ENCODE measurements around the gene HIGD1C. TPM values are rescaled to one million over a fixed set of nuclear protein-coding genes. Genes with fewer than 3 reads are reported as not detected.
"Not testable (repeated sequence)": the region's sequence is repeated elsewhere in the genome, so short reads cannot be mapped to it uniquely, and the experiment has no call there.

The HIGD1C gene
- total RNA-seq, 5 donors from 2014 or later (not counting 1 experiment from before 2014, with no cell fraction given), result not detected

GRCh38 chr12:50925342-50925651 lies 27.0 kb upstream of the HIGD1C start:
- peak overlapping the region; percentile 59 to 75 for H3K27ac Mint-ChIP-seq
- no peaks in the 10 kb centered on the region for H3K9me3 ChIP-seq
- WGBS (ENCODE audit: insufficient coverage), result 69% methylated on average over 3 of the region's 7 CpGs
- H3K9me3 Mint-ChIP-seq, result no peaks in the 10 kb centered on the region
- H3K27me3 ChIP-seq (replicated peaks in 1 of 2; ENCODE audit: control insufficient read depth in 2 of 2, extremely low read depth in 1 of 2, insufficient read depth in 2 of 2, low read length in 1 of 2), result no peaks in the 10 kb centered on the region
- H3K27ac ChIP-seq (ENCODE audit: low read length), result no peak overlapping the region
- peak overlapping the region; percentile 74 to 80 (median 78) for H3K4me3 Mint-ChIP-seq
- H3K27me3 Mint-ChIP-seq, result no peaks in the 10 kb centered on the region
- ATAC-seq (replicated peaks in 1 of 4) (peak in 3 of 4 experiments; percentile 38 to 48 (median 43)), DNase-seq (peak in 10 of 35 experiments; percentile 2 to 27 (median 8))
- peaks cover 20 to 39% (median 30%) of the 10 kb centered on the region in 3 donors for H3K4me1 Mint-ChIP-seq
- ChIA-PET POLR2A (no interaction called here), CTCF (no interaction called here)
- peak overlapping the region; percentile 18 to 23 for H3K4me3 ChIP-seq (ENCODE audit: control insufficient read depth in 1 of 2, extremely low read depth in 1 of 2, low read length in 1 of 2)
- H3K4me1 ChIP-seq (ENCODE audit: control insufficient read depth in 1 of 2, extremely low read depth in 1 of 2, insufficient read depth in 2 of 2, low read length in 2 of 2), result peaks cover 6 to 20% of the 10 kb centered on the region in 2 experiments
- H3K36me3 Mint-ChIP-seq, result no peaks in the 10 kb centered on the region
- H3K36me3 ChIP-seq (ENCODE audit: control insufficient read depth in 2 of 2, extremely low read depth in 1 of 2, insufficient read depth in 1 of 2, low read length in 1 of 2), result no peaks in the 10 kb centered on the region

DNA sequence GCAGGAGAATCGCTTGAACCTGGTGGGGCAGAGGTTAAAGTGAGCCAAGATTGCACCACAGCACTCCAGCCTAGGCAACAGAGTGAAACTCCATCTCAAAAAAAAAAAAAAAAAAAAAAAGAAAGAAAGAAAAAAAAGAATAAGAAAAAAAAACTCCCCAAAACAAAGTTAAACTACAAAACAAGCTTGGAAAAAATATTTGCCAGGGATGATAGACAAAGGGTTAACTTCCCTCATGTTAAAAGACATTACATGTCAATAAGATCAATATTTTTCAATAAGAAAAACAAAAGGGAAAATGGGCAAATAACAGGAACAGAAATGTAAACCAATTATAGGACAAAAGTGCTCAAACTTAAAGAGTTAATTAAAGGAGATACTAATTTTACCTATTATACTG lies 26.4 kb upstream of the HIGD1C start:
- no peaks in the 10 kb centered on the region for H3K9me3 ChIP-seq
- Mint-ChIP-seq H3K4me3 (peak overlapping the region; percentile 28 to 78 (median 48)), H3K4me1 (peaks cover 20 to 39% (median 30%) of the 10 kb centered on the region in 3 donors), H3K9me3 (no peaks in the 10 kb centered on the region), H3K27me3 (no peaks in the 10 kb centered on the region), H3K27ac (no peak overlapping the region), H3K36me3 (no peaks in the 10 kb centered on the region)
- no peak overlapping the region for H3K27ac ChIP-seq (ENCODE audit: low read length)
- peaks cover 0 to 3% of the 10 kb centered on the region in 2 donors for H3K36me3 ChIP-seq (ENCODE audit: control insufficient read depth in 2 of 2, extremely low read depth in 1 of 2, insufficient read depth in 1 of 2, low read length in 1 of 2)
- no peaks in the 10 kb centered on the region for H3K27me3 ChIP-seq (replicated peaks in 1 of 2; ENCODE audit: control insufficient read depth in 2 of 2, extremely low read depth in 1 of 2, insufficient read depth in 2 of 2, low read length in 1 of 2)
- H3K4me1 ChIP-seq (ENCODE audit: control insufficient read depth in 1 of 2, extremely low read depth in 1 of 2, insufficient read depth in 2 of 2, low read length in 2 of 2), result peaks cover 6 to 20% of the 10 kb centered on the region in 2 experiments
- no CpG with 5 or more reads among the region's 1 CpG for WGBS (ENCODE audit: insufficient coverage)
- ATAC-seq (replicated peaks in 1 of 4), result no peak
- POLR2A ChIA-PET, result no interaction called here
- CTCF ChIA-PET, result interaction anchor here in 1 of 2 donors (0.7 kb wide), 1 partner anchor 101 kb away, joined by 4 read pairs; no protein-coding TSS in a partner anchor
- peak overlapping the region in 1 of 2 donors; percentile 3 for H3K4me3 ChIP-seq (ENCODE audit: control insufficient read depth in 1 of 2, extremely low read depth in 1 of 2, low read length in 1 of 2)
- no peak for DNase-seq

- H3K4me3 ChIP-seq (ENCODE audit: control insufficient read depth in 1 of 2, extremely low read depth in 1 of 2, low read length in 1 of 2), result no peak overlapping the region
- no peaks in the 10 kb centered on the region for H3K9me3 ChIP-seq
- peaks cover 0 to 3% of the 10 kb centered on the region in 2 donors for H3K36me3 ChIP-seq (ENCODE audit: control insufficient read depth in 2 of 2, extremely low read depth in 1 of 2, insufficient read depth in 1 of 2, low read length in 1 of 2)
- ATAC-seq (replicated peaks in 1 of 4), result no peak
- POLR2A ChIA-PET, result no interaction called here
- no peak for DNase-seq
- CTCF ChIA-PET, result interaction anchor here in 1 of 2 donors (0.7 kb wide), 1 partner anchor 101 kb away, joined by 4 read pairs; no protein-coding TSS in a partner anchor
- H3K27me3 ChIP-seq (replicated peaks in 1 of 2; ENCODE audit: control insufficient read depth in 2 of 2, extremely low read depth in 1 of 2, insufficient read depth in 2 of 2, low read length in 1 of 2), result no peaks in the 10 kb centered on the region
- peaks cover 6 to 20% of the 10 kb centered on the region in 2 experiments for H3K4me1 ChIP-seq (ENCODE audit: control insufficient read depth in 1 of 2, extremely low read depth in 1 of 2, insufficient read depth in 2 of 2, low read length in 2 of 2)
- no peaks in the 10 kb centered on the region for H3K27me3 Mint-ChIP-seq
- H3K4me3 Mint-ChIP-seq, result peak overlapping the region; percentile 4 to 78 (median 48)
- peak overlapping the region; percentile 20 to 45 for H3K27ac Mint-ChIP-seq
- no peak overlapping the region for H3K27ac ChIP-seq (ENCODE audit: low read length)
- WGBS (ENCODE audit: insufficient coverage), result no CpG with 5 or more reads among the region's 1 CpG
- H3K36me3 Mint-ChIP-seq, result no peaks in the 10 kb centered on the region
- no peaks in the 10 kb centered on the region for H3K9me3 Mint-ChIP-seq
- H3K4me1 Mint-ChIP-seq, result peaks cover 20 to 39% (median 30%) of the 10 kb centered on the region in 3 donors
These were observed 25.9 kb upstream of the HIGD1C start for GRCh38 chr12:50926415-50926814.

GRCh38 chr12:50926932-50927331 lies 25.4 kb upstream of the HIGD1C start:
- H3K4me3 Mint-ChIP-seq, result peak overlapping the region in 1 of 3 donors; percentile 48
- H3K36me3 ChIP-seq (ENCODE audit: control insufficient read depth in 2 of 2, extremely low read depth in 1 of 2, insufficient read depth in 1 of 2, low read length in 1 of 2); DNase-seq; CTCF ChIA-PET; H3K27me3 ChIP-seq (replicated peaks in 1 of 2; ENCODE audit: control insufficient read depth in 2 of 2, extremely low read depth in 1 of 2, insufficient read depth in 2 of 2, low read length in 1 of 2); H3K27ac Mint-ChIP-seq; H3K9me3 Mint-ChIP-seq; H3K27me3 Mint-ChIP-seq; H3K27ac ChIP-seq (ENCODE audit: low read length); H3K4me3 ChIP-seq (ENCODE audit: control insufficient read depth in 1 of 2, extremely low read depth in 1 of 2, low read length in 1 of 2); H3K36me3 Mint-ChIP-seq; POLR2A ChIA-PET; H3K9me3 ChIP-seq; ATAC-seq (replicated peaks in 1 of 4): not testable (repeated sequence)
- no CpG with 5 or more reads among the region's 3 CpGs for WGBS (ENCODE audit: insufficient coverage)
- H3K4me1 Mint-ChIP-seq, result peaks cover 20 to 39% (median 30%) of the 10 kb centered on the region in 3 donors
- peaks cover 6 to 20% of the 10 kb centered on the region in 2 experiments for H3K4me1 ChIP-seq (ENCODE audit: control insufficient read depth in 1 of 2, extremely low read depth in 1 of 2, insufficient read depth in 2 of 2, low read length in 2 of 2)

DNA sequence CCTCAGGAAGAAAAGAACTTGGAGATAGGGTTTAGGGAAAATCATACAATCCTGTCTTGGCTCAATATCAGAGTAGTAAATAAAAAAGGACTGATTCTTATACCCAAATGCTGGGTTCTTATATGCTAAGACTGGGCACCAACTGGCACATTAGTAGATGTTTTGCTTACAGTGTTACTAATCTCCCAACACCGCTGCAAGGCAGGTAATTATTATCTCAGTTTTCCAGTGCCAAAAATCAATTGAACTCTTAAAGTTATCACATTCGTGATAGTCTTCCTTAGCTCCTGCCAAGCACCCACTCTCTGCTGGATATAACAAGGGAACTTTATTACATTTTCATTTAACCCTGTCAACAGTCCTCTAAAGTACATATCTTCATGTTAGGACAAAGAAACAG lies 25.0 kb upstream of the HIGD1C start:
- ChIA-PET CTCF (no interaction called here), POLR2A (no interaction called here)
- peaks cover 6 to 20% of the 10 kb centered on the region in 2 experiments for H3K4me1 ChIP-seq (ENCODE audit: control insufficient read depth in 1 of 2, extremely low read depth in 1 of 2, insufficient read depth in 2 of 2, low read length in 2 of 2)
- DNase-seq (no peak), ATAC-seq (replicated peaks in 1 of 4) (no peak)
- no peak overlapping the region for H3K4me3 ChIP-seq (ENCODE audit: control insufficient read depth in 1 of 2, extremely low read depth in 1 of 2, low read length in 1 of 2)
- Mint-ChIP-seq H3K9me3 (no peaks in the 10 kb centered on the region), H3K36me3 (no peaks in the 10 kb centered on the region), H3K27ac (no peak overlapping the region), H3K4me3 (peak overlapping the region in 2 of 3 donors; percentile 15 to 44), H3K4me1 (peaks cover 20 to 38% (median 30%) of the 10 kb centered on the region in 3 donors), H3K27me3 (no peaks in the 10 kb centered on the region)
- no peaks in the 10 kb centered on the region for H3K9me3 ChIP-seq
- no peak overlapping the region for H3K27ac ChIP-seq (ENCODE audit: low read length)
- peaks cover 0 to 3% of the 10 kb centered on the region in 2 donors for H3K36me3 ChIP-seq (ENCODE audit: control insufficient read depth in 2 of 2, extremely low read depth in 1 of 2, insufficient read depth in 1 of 2, low read length in 1 of 2)
- 83% methylated on average over 2 of the region's 2 CpGs for WGBS (ENCODE audit: insufficient coverage)
- H3K27me3 ChIP-seq (replicated peaks in 1 of 2; ENCODE audit: control insufficient read depth in 2 of 2, extremely low read depth in 1 of 2, insufficient read depth in 2 of 2, low read length in 1 of 2), result no peaks in the 10 kb centered on the region

GRCh38 chr12:50927766-50928224 lies 24.5 kb upstream of the HIGD1C start:
- H3K4me3 ChIP-seq (ENCODE audit: control insufficient read depth in 1 of 2, extremely low read depth in 1 of 2, low read length in 1 of 2), result no peak overlapping the region
- peaks cover 6 to 20% of the 10 kb centered on the region in 2 experiments for H3K4me1 ChIP-seq (ENCODE audit: control insufficient read depth in 1 of 2, extremely low read depth in 1 of 2, insufficient read depth in 2 of 2, low read length in 2 of 2)
- H3K27ac ChIP-seq (ENCODE audit: low read length), result no peak overlapping the region
- no peak for ATAC-seq (replicated peaks in 1 of 4)
- DNase-seq, result no peak
- ChIA-PET CTCF (no interaction called here), POLR2A (no interaction called here)
- peaks cover 0 to 3% of the 10 kb centered on the region in 2 donors for H3K36me3 ChIP-seq (ENCODE audit: control insufficient read depth in 2 of 2, extremely low read depth in 1 of 2, insufficient read depth in 1 of 2, low read length in 1 of 2)
- no peak overlapping the region for H3K27ac Mint-ChIP-seq
- H3K9me3 Mint-ChIP-seq, result no peaks in the 10 kb centered on the region
- no peaks in the 10 kb centered on the region for H3K27me3 ChIP-seq (replicated peaks in 1 of 2; ENCODE audit: control insufficient read depth in 2 of 2, extremely low read depth in 1 of 2, insufficient read depth in 2 of 2, low read length in 1 of 2)
- H3K4me1 Mint-ChIP-seq, result peaks cover 20 to 35% (median 29%) of the 10 kb centered on the region in 3 donors
- H3K9me3 ChIP-seq, result no peaks in the 10 kb centered on the region
- no peaks in the 10 kb centered on the region for H3K27me3 Mint-ChIP-seq
- H3K4me3 Mint-ChIP-seq, result peak overlapping the region in 2 of 3 donors; percentile 15 to 44
- WGBS (ENCODE audit: insufficient coverage), result 100% methylated on average over 2 of the region's 6 CpGs
- H3K36me3 Mint-ChIP-seq, result no peaks in the 10 kb centered on the region
